Muscle layer of colon (tissue), 2 donors: ENCODE data around the gene OTOP3.

Experiments used
- H3K27ac ChIP-seq: one replicate; pipeline ENCODE4 v1.7.0; 2013; ENCODE audit warnings: low read depth, mild to moderate bottlenecking, low read length, moderate library complexity
- H3K27me3 ChIP-seq, 2 donors: one replicate each; pipeline ENCODE4 v1.7.0; 2013; ENCODE audit warnings: low read length in 2 of 2, mild to moderate bottlenecking in 2 of 2; ENCODE audit not compliant: insufficient read depth in 2 of 2, control insufficient read depth in 1 of 2
- H3K36me3 ChIP-seq: one replicate; pipeline ENCODE4 v1.7.0; 2013; ENCODE audit warnings: mild to moderate bottlenecking, low read length; ENCODE audit not compliant: insufficient read depth
- H3K4me1 ChIP-seq: one replicate; pipeline ENCODE4 v1.7.0; 2013; ENCODE audit warnings: mild to moderate bottlenecking, low read length; ENCODE audit not compliant: insufficient read depth
- H3K4me3 ChIP-seq, 2 donors: one replicate each; pipeline ENCODE4 v1.7.0; 2013; ENCODE audit warnings: low read length in 2 of 2, low read depth in 1 of 2, mild to moderate bottlenecking in 1 of 2, moderate library complexity in 1 of 2
- H3K9ac ChIP-seq: one replicate; pipeline ENCODE4 v1.7.0; 2013; ENCODE audit warnings: low read length
- H3K9me3 ChIP-seq: one replicate; pipeline ENCODE4 v1.7.0; 2013; ENCODE audit warnings: mild to moderate bottlenecking, low read length
- donor health status: abdominal sarcoma.
- donor health status: Adenocarcinoma of cecum.

OTOP3 gene, protein sequence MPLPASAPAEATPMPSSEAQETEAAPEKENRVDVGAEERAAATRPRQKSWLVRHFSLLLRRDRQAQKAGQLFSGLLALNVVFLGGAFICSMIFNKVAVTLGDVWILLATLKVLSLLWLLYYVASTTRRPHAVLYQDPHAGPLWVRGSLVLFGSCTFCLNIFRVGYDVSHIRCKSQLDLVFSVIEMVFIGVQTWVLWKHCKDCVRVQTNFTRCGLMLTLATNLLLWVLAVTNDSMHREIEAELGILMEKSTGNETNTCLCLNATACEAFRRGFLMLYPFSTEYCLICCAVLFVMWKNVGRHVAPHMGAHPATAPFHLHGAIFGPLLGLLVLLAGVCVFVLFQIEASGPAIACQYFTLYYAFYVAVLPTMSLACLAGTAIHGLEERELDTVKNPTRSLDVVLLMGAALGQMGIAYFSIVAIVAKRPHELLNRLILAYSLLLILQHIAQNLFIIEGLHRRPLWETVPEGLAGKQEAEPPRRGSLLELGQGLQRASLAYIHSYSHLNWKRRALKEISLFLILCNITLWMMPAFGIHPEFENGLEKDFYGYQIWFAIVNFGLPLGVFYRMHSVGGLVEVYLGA

DNA sequence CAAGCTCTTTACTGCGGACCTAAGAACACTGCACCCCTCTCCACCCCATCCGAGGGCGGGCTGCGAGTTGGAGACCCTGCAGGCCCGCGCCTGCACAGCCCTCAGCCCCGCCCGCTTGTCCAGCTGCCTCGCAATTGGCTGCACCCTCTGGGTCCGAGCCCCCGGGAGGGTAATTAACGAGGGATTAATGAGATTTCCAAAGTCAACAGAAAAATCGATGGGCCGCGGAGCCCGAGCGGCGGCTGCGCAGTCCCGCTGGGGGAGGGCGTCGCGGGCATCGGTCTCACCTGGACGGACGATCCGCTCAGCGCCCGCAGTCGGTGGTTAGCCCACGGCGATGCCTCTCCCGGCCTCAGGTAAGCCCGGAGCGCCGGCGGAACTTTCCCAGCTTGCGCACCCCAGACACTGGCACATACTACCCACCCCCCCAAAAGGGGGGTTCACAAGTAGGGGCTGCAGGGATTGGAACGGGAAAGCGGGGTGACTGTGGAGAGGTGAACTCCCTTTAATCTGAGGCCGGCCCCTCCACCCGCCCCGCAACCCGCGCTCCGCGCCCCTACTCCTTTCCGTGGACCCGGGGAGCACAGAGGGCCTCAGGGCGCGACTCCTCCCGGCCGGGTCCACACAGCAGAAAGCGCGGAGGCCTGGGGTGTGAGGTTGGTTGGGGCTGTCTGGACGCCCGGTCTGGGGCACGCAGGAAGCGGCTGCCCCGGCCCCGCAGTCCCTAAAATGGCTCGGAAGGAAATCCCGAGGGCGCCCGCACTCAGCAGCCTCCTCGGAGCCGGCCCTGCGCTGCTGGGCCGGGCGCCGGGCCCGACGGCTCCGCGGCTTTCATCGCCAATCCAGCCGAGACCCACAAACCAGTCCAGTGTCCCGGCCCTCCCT is at the start of gene OTOP3:
TSS of gene OTOP3 (plus strand) at position 314 of the 885 bp plus-strand sequence. CDS start at position 338, 24 bp downstream.
- Histone ChIP-seq H3K4me3 (no peak within 1 kb of the TSS), H3K9me3 (no peaks in the 10 kb centered on the region), H3K36me3 (no peaks in the 10 kb centered on the region), H3K9ac (no peak within 1 kb of the TSS), H3K4me1 (no peaks in the 10 kb centered on the region), H3K27ac (no peak within 1 kb of the TSS), H3K27me3 (peaks cover 22 to 52% of the 10 kb centered on the region in 2 donors)

- Histone ChIP-seq H3K27me3 (peaks cover 4 to 27% of the 10 kb centered on the region in 2 donors), H3K9me3 (no peaks in the 10 kb centered on the region), H3K27ac (no peak overlapping the region), H3K4me1 (no peaks in the 10 kb centered on the region), H3K9ac (no peak overlapping the region), H3K36me3 (no peaks in the 10 kb centered on the region), H3K4me3 (no peak overlapping the region)
Observed at GRCh38 chr17:74888469-74888868, 47.2 kb upstream of the OTOP3 start.

GRCh38 chr17:74890554-74890953 is 45.1 kb upstream of the OTOP3 start:
- Histone ChIP-seq H3K36me3 (no peaks in the 10 kb centered on the region), H3K9me3 (no peaks in the 10 kb centered on the region), H3K4me1 (no peaks in the 10 kb centered on the region), H3K27ac (no peak overlapping the region), H3K4me3 (no peak overlapping the region), H3K27me3 (peaks cover 12 to 46% of the 10 kb centered on the region in 2 donors), H3K9ac (no peak overlapping the region)

DNA sequence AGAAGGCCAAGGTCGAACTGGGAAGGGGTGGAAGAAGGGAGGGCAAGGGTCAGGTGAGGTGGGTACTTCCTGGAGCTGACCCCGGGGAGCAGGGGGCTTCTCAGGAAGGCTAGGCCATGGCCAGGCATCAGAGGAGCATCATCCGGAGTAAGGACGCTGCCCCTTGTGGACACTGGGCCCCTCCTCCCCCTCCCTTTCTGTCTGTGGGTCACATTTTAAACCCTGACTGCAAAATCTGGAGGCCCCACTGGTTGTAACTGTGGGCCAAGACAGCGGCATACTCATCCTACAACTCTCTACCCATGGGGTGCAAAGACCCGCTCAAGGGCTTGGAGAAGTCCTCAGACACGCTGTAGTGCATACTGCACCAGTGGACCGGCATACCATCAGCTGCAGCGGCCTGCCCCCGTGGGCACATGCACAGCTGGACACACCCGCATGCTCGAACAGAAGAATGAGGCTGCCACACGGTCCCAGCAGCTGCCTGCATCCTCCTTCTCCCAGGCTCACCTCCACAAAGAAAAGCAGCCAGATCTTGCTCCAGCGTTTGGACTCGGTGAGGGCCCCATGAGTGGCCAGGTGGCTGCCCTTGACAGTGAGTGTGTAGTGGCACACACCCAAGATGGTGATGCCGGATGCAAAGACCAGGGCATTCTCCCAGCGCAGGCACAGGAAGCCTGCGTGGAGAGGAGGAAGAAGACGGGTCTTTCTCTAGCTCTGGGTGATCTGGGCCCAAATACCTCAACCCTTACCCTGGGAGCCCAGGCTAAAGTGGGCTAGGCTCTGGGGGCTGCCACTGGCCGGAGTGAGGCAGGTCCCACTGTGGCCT is 43.5 kb upstream of the OTOP3 start:
- Histone ChIP-seq H3K9me3 (no peaks in the 10 kb centered on the region), H3K4me1 (no peaks in the 10 kb centered on the region), H3K9ac (no peak overlapping the region), H3K36me3 (no peaks in the 10 kb centered on the region), H3K27me3 (peaks cover 12 to 49% of the 10 kb centered on the region in 2 donors), H3K27ac (no peak overlapping the region), H3K4me3 (no peak overlapping the region)

- Histone ChIP-seq H3K4me1 (no peaks in the 10 kb centered on the region), H3K27ac (no peak within 1 kb of the TSS), H3K9ac (no peak within 1 kb of the TSS), H3K4me3 (peak within 1 kb of the TSS in 1 of 2 donors; percentile 41), H3K9me3 (no peaks in the 10 kb centered on the region), H3K27me3 (peaks cover 12 to 49% of the 10 kb centered on the region in 2 donors), H3K36me3 (no peaks in the 10 kb centered on the region)
Observed at GRCh38 chr17:74892974-74893911, 42.5 kb upstream of the OTOP3 start, which contains the start of gene FADS6. FADS6 (minus strand) TSS chr17:74893633; CDS start chr17:74893595, 38 bp downstream.

DNA sequence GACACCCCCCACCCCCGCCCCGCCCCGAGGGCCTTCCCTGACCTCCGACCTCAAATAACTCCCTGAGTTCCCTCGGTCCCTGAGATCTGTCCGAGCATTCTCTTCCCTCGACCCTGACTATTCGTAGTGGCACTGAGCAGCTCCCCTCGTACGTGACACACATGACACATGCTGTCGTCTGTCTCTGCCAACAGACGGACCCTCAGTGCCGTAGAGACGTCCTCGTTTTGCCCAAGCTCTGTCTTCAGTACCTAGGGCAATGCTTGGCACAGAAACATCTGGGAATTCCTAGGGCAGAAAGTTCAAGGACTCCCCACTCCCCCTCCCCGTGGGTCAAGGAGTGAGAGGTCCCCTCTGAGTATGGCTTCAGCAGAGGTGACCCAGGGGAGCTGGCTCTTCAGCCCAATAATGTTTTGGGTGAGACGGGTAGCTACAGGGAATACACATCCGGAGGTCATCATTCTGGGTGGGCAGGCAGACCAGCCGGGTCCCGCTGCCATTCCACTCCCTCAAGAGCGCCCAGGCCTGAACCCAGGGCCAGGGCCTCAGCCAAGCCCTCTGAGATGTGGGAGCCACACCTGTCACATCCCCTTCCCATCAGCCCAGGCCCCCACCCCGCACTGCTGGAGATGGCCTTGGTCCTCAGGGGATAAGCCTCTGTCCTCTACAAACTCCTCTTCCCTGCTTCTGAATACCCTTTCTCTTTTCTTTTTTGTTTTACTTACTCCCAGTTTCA is 41.6 kb upstream of the OTOP3 start:
- Histone ChIP-seq H3K9me3 (no peaks in the 10 kb centered on the region), H3K27me3 (peaks cover 12 to 41% of the 10 kb centered on the region in 2 donors), H3K4me1 (no peaks in the 10 kb centered on the region), H3K9ac (no peak overlapping the region), H3K36me3 (no peaks in the 10 kb centered on the region), H3K27ac (no peak overlapping the region), H3K4me3 (no peak overlapping the region)

DNA sequence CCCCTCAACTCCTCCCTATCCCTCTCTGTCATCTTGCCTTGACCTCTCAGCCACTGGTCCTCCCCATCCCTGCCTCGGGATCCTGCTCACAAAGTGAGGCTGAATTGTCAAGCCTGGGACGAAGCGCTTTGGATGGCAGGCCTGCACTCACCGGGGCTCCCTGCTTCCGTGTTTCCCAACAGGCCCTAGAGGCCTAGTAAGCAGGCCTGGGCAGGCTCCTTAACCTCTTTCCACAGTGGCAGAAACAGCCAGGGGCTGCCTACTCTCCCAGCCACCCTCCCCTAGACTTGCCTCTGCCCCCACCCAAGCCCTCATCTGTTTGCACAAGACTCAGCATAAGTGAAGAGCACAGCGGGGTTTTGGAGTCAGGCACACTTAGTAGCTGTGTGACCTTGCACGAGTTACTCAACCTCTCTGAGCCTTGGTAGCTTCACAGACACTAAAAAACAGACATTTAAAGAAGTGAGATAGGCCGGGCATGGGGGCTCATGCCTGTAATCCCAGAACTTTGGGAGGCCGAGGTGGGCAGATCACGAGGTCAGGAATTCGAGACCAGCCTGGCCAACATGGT is 37.2 kb upstream of the OTOP3 start:
- H3K9me3 ChIP-seq = no peaks in the 10 kb centered on the region
- no peaks in the 10 kb centered on the region for H3K36me3 ChIP-seq
- H3K9ac ChIP-seq = no peak overlapping the region
- H3K4me3 ChIP-seq = no peak overlapping the region
- no peaks in the 10 kb centered on the region for H3K4me1 ChIP-seq
- peaks cover 8 to 36% of the 10 kb centered on the region in 2 donors for H3K27me3 ChIP-seq
- H3K27ac ChIP-seq = no peak overlapping the region

DNA sequence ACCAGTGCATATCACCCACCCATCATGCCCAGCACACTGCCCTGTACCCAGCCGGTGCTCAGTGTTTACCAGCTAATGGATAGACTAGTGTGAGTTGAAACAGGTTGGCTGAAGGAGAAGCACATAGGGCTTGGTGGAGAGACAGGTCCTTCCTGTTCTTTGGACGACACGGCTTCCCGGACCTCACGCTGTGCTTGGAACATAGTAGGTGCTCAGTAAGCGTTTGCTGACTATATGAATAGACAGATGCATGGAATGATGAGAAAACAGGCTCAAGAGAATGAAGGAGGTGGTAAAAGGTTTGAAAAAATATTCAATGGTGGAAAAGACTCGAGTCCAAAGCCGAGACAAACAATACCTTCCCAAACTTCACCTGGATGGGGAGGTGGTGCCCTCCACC is 35.5 kb upstream of the OTOP3 start:
- no peaks in the 10 kb centered on the region for H3K36me3 ChIP-seq
- H3K9ac ChIP-seq = no peak overlapping the region
- H3K9me3 ChIP-seq = no peaks in the 10 kb centered on the region
- H3K4me1 ChIP-seq = no peaks in the 10 kb centered on the region
- peaks cover 0 to 30% of the 10 kb centered on the region in 2 donors for H3K27me3 ChIP-seq
- H3K27ac ChIP-seq = no peak overlapping the region
- H3K4me3 ChIP-seq = no peak overlapping the region

GRCh38 chr17:74901353-74902135 is 34.2 kb upstream of the OTOP3 start:
- Histone ChIP-seq H3K4me1 (no peaks in the 10 kb centered on the region), H3K9ac (no peak overlapping the region), H3K4me3 (no peak overlapping the region), H3K36me3 (no peaks in the 10 kb centered on the region), H3K27me3 (peaks cover 0 to 25% of the 10 kb centered on the region in 2 donors), H3K27ac (no peak overlapping the region), H3K9me3 (no peaks in the 10 kb centered on the region)
